ENCODE data around the gene HPCAL1. TPM values are rescaled to one million over a fixed set of nuclear protein-coding genes. Genes with fewer than 3 reads are reported as not detected.

HPCAL1 gene
- total RNA-seq, 2 donors from 2014 or later: 64.5 to 85.7 TPM

DNA sequence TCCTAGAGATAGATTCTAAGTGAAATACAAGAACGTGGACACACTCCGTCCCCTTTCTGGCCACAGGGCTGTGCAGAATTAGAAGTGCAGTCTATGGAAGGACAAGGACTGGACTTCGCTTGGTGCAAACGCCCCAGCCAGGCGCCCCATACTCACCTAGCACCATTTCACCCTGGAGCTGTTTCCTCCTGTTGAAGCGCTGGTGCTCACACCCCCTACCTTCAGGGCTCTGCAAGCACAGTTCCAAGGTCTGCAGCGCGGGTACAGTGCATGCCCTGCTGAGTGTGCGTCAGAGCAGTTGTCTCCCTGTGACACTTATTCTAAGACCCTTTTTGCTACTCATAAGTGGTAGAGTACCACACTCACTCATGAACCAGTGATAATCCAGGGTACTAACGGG lies 3.0 kb downstream of the HPCAL1 start:
- intact Hi-C loops (cut with DNase I): loop anchor here (5.0 kb wide), 1 partner anchor 97 kb away; no protein-coding TSS in a partner anchor
- H3K9ac ChIP-seq (ENCODE audit: low read depth in 2 of 2, low read length in 2 of 2): peak overlapping the region in 1 of 2 donors; percentile 88
- H3K27ac ChIP-seq: peak overlapping the region; percentile 85

GRCh38 chr2:10306901-10307463 lies 4.3 kb downstream of the HPCAL1 start:
- Histone ChIP-seq H3K9ac (ENCODE audit: low read depth in 2 of 2, low read length in 2 of 2) (no peak overlapping the region), H3K4me3 (no peak overlapping the region), H3K27ac (no peak overlapping the region), H3K4me1 (peaks cover 14% of the 10 kb centered on the region), H3K36me3 (no peaks in the 10 kb centered on the region), H3K9me3 (no peaks in the 10 kb centered on the region), H3K27me3 (no peaks in the 10 kb centered on the region)
- intact Hi-C loops (cut with DNase I): loop anchor here (5.0 kb wide), 1 partner anchor 95 kb away; no protein-coding TSS in a partner anchor
- no peak for TF ChIP-seq CTCF (IDR thresholded peaks at IDR 0.05)
- no peak for DNase-seq

More for the DNA sequence above, 3.0 kb downstream of the HPCAL1 start:
- Histone ChIP-seq H3K4me1 (peaks cover 20% of the 10 kb centered on the region), H3K36me3 (no peaks in the 10 kb centered on the region), H3K9me3 (no peaks in the 10 kb centered on the region), H3K4me3 (no peak overlapping the region), H3K27me3 (no peaks in the 10 kb centered on the region)
- no peak for TF ChIP-seq CTCF (IDR thresholded peaks at IDR 0.05)
- no peak for DNase-seq

DNA sequence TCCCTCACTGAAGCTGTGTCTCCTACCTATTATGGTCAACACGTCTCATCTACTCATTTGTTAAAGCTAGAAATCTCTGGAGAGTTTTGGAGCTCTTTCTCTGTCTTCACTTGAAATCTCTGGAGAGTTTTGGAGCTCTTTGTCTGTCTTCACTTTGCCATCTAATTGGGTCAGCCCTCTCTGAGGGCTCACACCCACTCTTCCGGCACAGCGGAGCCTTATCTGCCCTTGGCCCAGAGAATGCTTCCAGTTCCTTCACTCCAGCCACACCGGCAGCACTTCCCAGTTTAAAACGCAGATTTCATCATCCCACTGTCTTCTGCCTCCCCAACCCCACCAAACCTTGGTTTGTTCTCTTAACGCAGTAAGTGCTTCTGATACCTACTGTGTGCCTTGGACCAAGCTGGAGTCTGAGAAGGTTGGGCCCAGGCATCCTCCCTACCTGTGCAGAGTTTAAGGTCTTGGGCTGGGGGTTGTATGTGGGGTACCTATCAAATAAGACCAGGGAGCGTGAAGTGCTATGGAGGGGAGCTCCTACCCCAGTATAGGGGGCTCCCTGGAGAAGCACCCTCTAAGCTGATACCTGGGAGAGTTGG lies 5.0 kb downstream of the HPCAL1 start:
- Histone ChIP-seq H3K9ac (ENCODE audit: low read depth in 2 of 2, low read length in 2 of 2) (no peak overlapping the region), H3K36me3 (no peaks in the 10 kb centered on the region), H3K4me1 (peaks cover 14% of the 10 kb centered on the region), H3K9me3 (no peaks in the 10 kb centered on the region), H3K27me3 (no peaks in the 10 kb centered on the region), H3K27ac (no peak overlapping the region), H3K4me3 (no peak overlapping the region)
- intact Hi-C loops (cut with DNase I): loop anchor here (5.0 kb wide), 1 partner anchor 95 kb away; no protein-coding TSS in a partner anchor
- no peak for TF ChIP-seq CTCF (IDR thresholded peaks at IDR 0.05)
- DNase-seq: no peak

DNA sequence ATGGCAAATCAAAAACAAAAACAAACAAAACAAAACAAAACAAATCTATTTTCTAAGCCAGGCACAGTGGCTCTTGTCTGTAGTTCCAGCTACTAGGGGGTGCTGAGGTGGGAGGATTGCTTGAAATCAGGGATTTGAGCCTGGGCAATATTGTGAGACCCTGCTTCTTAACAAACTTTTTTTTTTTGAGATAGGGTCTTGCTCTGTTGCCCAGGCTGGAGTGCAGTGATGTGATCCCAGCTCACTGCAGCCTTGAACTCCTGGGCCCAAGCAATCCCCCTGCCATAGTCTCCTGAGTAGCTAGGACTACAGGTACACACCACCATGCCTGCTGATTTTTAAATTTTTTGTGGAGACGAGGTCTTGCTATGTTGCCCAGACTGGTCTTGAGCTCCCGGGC lies 6.2 kb downstream of the HPCAL1 start:
- TF ChIP-seq CTCF (IDR thresholded peaks at IDR 0.05): no peak

GRCh38 chr2:10309286-10309685 lies 6.6 kb downstream of the HPCAL1 start:
- intact Hi-C loops (cut with DNase I): loop anchor here (5.0 kb wide), 1 partner anchor 93 kb away; no protein-coding TSS in a partner anchor
- TF ChIP-seq CTCF (IDR thresholded peaks at IDR 0.05): no peak
- no peak for DNase-seq
- H3K36me3 ChIP-seq: no peaks in the 10 kb centered on the region
- H3K4me1 ChIP-seq: peaks cover 12% of the 10 kb centered on the region
- no peak overlapping the region for H3K4me3 ChIP-seq
- no peak overlapping the region for H3K27ac ChIP-seq
- H3K9me3 ChIP-seq: no peaks in the 10 kb centered on the region
- no peak overlapping the region for H3K9ac ChIP-seq (ENCODE audit: low read depth in 2 of 2, low read length in 2 of 2)
- no peaks in the 10 kb centered on the region for H3K27me3 ChIP-seq

More for the DNA sequence above, 6.2 kb downstream of the HPCAL1 start:
- H3K9ac ChIP-seq (ENCODE audit: low read depth in 2 of 2, low read length in 2 of 2): peak overlapping the region in 1 of 2 donors; percentile 5
- no peaks in the 10 kb centered on the region for H3K36me3 ChIP-seq
- H3K27ac ChIP-seq: no peak overlapping the region
- H3K9me3 ChIP-seq: no peaks in the 10 kb centered on the region
- no peak for DNase-seq
- peaks cover 14% of the 10 kb centered on the region for H3K4me1 ChIP-seq
- no peaks in the 10 kb centered on the region for H3K27me3 ChIP-seq
- H3K4me3 ChIP-seq: no peak overlapping the region
- intact Hi-C loops (cut with DNase I): loop anchor here (5.0 kb wide), 1 partner anchor 93 kb away; no protein-coding TSS in a partner anchor
